HG03135 (cell line): ENCODE results near the gene ACYP2.
"Not testable (repeated sequence)": the region's sequence is repeated elsewhere in the genome, so short reads cannot be mapped to it uniquely, and the experiment has no call there.

Experiments
- ATAC-seq: cut with Tn5 transposase; IDR thresholded peaks from one replicate; pipeline ENCODE4 v1.9.1; 2021; ENCODE audit warnings: mild to moderate bottlenecking, moderate library complexity; ENCODE audit not compliant: unreplicated experiment

Gene ACYP2

DNA sequence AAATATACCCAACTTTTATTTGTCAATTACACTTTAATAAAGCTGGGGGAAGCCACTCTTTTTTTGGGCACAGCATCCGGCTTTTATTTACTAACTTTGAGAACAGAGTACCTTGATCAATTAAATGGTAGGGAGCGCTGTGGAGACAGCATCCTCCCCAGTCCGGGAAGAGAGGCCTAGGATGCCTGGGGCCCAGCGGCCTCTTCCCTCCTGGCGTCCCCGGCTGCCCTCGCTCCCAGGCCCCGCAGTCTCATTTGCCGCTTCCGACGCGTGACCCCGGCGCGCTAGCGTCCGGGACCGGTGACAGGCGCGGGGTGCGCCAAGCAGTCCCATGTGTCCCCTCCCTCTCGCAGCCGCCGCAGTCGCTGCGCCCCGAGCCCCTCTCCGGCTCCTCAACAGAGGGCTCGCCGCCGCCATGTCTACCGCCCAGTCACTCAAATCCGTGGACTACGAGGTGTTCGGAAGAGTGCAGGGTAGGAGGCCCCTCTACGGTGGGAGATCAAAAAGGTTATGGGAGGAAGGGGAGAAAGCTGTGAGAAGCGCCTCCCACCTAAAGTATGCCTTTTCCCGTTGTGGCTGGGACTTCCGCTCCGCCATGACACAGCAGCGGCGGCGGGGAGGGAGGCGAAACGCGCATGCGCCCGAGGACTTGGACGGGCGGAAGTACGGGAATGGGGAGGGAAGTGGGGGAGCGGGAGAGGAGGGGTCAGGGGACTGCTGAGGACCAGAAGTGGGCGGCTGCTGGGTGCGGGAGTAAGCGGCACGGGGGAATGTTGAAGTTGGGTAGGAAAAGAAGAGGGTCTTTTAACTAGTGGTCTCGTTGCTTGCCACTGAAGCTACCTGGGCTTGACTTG lies at the start of gene ACYP2:
ACYP2 (plus strand) TSS at position 332 of the 854 bp plus-strand sequence.
- peak; percentile 88 for ATAC-seq

GRCh38 chr2:54065891-54066290 lies 49.5 kb upstream of the ACYP2 start:
- no peak for ATAC-seq

- no peak for ATAC-seq
These were observed 47.5 kb upstream of the ACYP2 start for GRCh38 chr2:54067851-54068375.

- not testable (repeated sequence) for ATAC-seq
These were observed 42.9 kb upstream of the ACYP2 start for GRCh38 chr2:54072483-54072882.

GRCh38 chr2:54073796-54074195 lies 41.6 kb upstream of the ACYP2 start:
- no peak for ATAC-seq

- no peak for ATAC-seq
These were observed 40.6 kb upstream of the ACYP2 start for GRCh38 chr2:54074606-54075341.

- no peak for ATAC-seq
These were observed 38.8 kb upstream of the ACYP2 start for GRCh38 chr2:54076586-54076985.

GRCh38 chr2:54077088-54077900 lies 38.1 kb upstream of the ACYP2 start:
- ATAC-seq, result no peak

DNA sequence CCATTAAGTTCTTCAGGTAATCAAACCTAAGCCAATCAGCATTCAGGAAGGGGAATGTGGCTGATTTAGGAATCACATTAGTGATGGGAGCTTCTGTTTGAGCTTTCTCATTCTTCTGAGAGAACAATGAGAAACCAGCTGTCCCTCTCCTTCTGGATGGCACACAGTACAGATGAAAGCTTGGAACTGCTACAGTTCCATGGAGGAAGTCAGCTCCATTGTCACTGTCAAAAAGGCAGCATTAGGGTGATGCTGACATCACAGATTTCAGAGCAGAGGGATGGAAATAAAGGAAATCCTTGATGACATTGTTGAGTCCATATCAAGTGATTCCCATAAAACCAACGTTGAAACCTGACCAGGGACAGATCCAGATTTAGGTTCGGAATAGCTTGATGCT lies 36.1 kb upstream of the ACYP2 start:
- ATAC-seq, result no peak

- peak; percentile 95 for ATAC-seq
These were observed 33.8 kb upstream of the ACYP2 start for GRCh38 chr2:54081574-54081973.

- no peak for ATAC-seq
These were observed 32.4 kb upstream of the ACYP2 start for GRCh38 chr2:54083021-54083420.

- ATAC-seq, result no peak
These were observed 32.0 kb upstream of the ACYP2 start for GRCh38 chr2:54083445-54083844.

GRCh38 chr2:54084600-54084999 lies 30.8 kb upstream of the ACYP2 start:
- no peak for ATAC-seq

DNA sequence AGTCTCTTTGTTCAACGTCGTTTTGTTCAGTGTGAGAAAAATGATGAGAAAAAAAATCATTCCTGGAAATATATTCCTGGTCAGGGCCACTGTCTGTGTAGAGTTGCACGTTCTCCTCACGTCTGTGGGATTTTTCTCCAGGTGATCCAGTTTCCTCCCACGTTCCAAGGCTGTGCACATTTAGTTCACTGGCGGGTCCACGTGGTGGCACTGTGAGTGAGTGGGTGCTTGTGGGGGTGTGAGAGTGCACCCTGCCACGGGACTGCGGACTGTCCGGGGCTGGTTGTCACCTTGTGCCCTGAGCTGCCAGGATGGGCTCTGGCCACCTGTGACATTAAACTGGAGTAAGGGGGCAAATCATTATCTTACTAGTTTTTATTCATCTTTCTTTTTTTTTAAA lies 30.3 kb upstream of the ACYP2 start:
- ATAC-seq, result no peak

DNA sequence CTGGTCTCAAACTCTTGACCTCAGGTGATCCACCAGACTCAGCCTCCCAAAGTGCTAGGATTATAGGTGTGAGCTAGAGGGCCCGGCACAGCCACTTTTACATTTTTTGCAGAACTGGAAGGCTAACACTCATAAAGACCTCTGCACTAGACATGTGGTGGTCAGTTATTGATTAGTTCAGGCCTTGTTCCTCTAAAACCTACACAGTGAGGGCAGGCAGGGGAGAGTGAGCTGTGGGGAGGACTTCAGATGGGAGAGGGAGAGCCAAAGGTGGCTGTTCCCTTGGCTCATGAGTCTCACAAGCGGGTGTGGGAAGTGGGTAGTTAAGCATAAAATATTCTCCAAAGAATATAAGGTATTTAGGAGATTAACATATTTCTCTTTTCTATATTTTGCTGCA lies 29.3 kb upstream of the ACYP2 start:
- ATAC-seq, result no peak

DNA sequence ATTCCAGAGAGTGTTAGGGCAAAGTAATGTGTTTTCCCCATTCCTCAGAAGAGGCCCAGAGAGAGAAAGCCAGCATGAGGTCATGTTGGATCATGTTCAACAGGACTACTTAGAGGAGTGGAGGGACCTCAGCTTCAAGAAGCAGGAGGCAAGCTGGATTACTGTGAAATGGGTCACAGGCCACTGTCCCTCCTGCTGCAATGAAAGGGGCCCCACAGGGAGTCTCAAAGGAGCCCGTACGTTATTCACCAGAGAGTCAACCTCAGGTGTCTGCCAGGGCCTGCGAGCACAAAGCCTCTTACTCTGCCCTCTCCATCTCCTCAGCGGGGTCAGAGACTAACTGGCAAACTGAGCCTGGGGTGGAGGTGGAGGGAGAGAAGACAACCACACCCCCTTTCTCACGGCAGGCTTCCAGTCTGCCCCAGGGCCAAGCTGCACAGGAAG lies 27.2 kb upstream of the ACYP2 start:
- ATAC-seq, result no peak

DNA sequence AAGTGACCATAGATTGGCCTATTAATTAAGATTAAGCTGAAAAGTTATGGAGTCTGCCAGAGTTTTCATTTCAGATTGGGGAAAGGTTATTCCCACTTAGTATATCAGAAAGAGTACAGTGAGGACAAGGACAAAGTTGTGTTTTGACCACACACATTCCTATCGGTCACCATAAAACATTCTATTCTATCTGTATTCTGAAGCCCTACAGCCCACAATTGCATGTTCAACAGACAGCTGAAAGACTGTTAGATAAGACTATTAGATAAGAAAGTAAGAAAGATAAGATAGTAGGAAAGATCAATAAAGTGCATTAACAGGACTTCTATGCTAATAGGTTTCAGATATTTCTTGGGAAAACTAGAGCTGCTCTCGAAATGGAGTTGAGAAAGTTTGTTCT lies 26.7 kb upstream of the ACYP2 start:
- no peak for ATAC-seq

DNA sequence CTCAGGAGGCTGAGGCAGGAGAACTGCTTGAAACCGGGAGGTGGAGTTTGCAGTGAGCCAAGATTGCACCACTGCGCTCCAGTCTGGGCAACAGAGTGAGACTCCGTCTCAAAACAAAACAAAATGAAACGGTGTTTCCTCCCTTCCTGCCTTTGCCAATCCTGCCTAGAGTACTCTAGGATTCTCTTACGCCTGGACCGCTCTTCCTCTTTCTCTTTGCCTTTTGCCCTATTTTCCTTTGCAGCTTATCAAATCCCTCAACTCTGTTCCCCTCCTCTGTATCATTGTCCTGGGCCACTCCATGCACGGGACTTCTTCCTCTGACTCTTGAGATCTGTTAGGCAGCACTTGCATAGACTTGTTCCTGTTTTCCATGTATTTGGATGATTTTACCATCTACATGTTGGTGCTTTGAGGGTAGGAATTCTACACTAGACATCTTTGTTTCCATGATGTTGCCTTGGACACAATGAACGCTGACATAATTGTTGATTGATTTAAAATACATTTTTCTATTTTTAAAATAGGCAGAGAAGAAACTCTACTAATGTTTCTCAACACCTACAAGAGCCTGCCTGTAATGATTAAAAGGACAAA lies 24.8 kb upstream of the ACYP2 start:
- no peak for ATAC-seq

DNA sequence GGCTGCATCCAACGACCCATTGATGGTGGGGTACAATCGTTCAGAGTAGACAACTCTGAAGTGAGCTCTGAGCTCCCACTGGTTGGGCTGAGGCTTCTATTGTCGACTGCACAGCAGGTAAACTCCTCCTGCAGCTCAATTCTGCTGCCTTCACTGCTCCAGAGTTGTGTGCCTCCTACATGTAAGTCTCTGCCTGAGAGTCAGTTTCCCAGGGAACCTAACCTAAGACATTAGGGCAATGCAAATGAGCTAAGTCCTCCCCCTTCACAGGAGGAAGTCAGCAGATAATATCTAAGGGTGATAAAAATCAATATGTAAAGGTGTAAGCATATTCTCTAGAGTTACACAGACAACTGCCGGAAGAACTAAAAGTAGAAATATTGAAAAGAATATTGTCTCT lies 22.5 kb upstream of the ACYP2 start:
- peak; percentile 60 for ATAC-seq

DNA sequence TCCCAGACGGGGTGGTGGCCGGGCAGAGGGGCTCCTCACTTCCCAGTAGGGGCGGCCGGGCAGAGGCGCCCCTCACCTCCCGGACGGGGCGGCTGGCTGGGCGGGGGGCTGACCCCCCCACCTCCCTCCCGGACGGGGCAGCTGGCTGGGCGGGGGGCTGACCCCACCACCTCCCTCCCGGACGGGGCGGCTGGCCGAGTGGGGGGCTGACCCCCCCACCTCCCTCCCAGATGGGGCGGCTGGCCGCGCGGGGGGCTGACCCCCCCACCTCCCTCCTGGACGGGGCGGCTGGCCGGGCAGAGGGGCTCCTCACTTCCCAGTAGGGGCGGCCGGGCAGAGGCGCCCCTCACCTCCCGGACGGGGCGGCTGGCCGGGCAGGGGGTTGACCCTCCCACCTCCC lies 20.0 kb upstream of the ACYP2 start:
- not testable (repeated sequence) for ATAC-seq

- not testable (repeated sequence) for ATAC-seq
These were observed 19.3 kb upstream of the ACYP2 start for GRCh38 chr2:54096141-54096540.
